ENCODE measurements around the gene CRISP2. TPM values are rescaled to one million over a fixed set of nuclear protein-coding genes. Genes with fewer than 3 reads are reported as not detected.
"Not testable (repeated sequence)": the region's sequence is repeated elsewhere in the genome, so short reads cannot be mapped to it uniquely, and the experiment has no call there.

Gene CRISP2
- total and polyA plus RNA-seq, 2 experiments from 2014 or later: not detected

DNA sequence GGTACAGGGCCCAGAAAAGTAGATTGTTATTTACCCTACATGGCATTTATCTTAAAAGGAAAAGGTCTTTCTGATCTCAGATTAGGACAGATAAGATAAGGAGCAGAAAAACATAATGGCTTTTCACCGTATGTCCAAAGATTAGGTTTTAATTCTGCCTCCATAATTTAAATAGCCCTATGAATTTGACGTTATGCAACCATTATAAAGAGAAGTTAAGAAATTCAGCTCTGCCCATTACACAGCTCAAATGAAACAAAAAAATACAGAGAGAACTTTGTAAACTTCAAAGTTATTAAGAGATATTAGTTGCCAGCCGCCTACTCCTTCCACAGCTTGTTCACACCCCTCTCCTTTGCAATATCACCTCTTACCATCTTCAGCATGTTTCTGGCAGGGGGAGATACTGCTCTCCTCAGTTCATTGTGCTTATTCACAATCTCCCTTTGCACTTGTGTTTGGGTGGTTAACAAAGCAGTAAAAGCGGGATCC is 22.7 kb upstream of the CRISP2 start:
- in situ Hi-C loops (cut with MboI): no loop called here
- H3K9ac ChIP-seq: no peak overlapping the region
- TF ChIP-seq EZH2 (IDR thresholded peaks at IDR 0.05; ENCODE audit: insufficient read depth, poor library complexity, severe bottlenecking) (no peak), EZH2phosphoT487 (IDR thresholded peaks at IDR 0.05; ENCODE audit: insufficient read depth, low read depth) (no peak)
- no peak overlapping the region for H3K4me3 ChIP-seq
- no peak overlapping the region for H3K27ac ChIP-seq
- no peaks in the 10 kb centered on the region for H3K36me3 ChIP-seq (ENCODE audit: low read depth)
- 14 to 17% methylated on average over 4 of the region's 4 CpGs for WGBS, 2 experiments (ENCODE audit: low coverage in 1 of 2, low lambda C conversion rate in 2 of 2, missing lambda C conversion rate in 2 of 2)
- H3K9me2 ChIP-seq (ENCODE audit: insufficient read depth): no peaks in the 10 kb centered on the region
- H3K4me1 ChIP-seq (ENCODE audit: insufficient read depth): no peaks in the 10 kb centered on the region
- no peaks in the 10 kb centered on the region for H3F3A ChIP-seq (ENCODE audit: insufficient read depth)
- no peaks in the 10 kb centered on the region for H3K79me2 ChIP-seq (ENCODE audit: insufficient read depth)
- H3K4me2 ChIP-seq (ENCODE audit: unreplicated experiment): no peak overlapping the region
- H4K20me1 ChIP-seq (ENCODE audit: insufficient read depth): no peaks in the 10 kb centered on the region
- H3K9me3 ChIP-seq (ENCODE audit: low read depth): no peaks in the 10 kb centered on the region
- H3K27me3 ChIP-seq (replicated peaks; ENCODE audit: insufficient read depth): no peaks in the 10 kb centered on the region
- no peak overlapping the region for H2AFZ ChIP-seq
- no peak for DNase-seq

DNA sequence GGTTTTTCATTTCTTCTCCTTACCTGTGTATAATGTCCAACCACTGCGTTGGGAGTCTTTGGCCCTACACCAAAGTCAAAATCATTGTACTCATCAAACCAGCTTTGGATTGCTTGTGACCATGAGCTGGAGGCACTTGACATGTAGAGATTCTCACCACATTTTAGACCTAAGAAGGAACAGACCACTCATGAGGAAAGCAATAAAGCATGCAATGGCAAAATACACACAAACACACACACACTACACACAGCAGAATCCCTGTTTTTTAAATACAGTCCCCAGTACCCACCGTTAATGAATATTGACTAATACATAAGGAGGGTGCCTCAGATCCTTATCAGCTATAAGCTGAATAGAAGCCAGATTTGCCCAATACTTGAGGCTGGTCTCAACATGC is 20.3 kb upstream of the CRISP2 start:
- no peaks in the 10 kb centered on the region for H3K36me3 ChIP-seq (ENCODE audit: low read depth)
- H3K27me3 ChIP-seq (replicated peaks; ENCODE audit: insufficient read depth): no peaks in the 10 kb centered on the region
- 0 to 1% methylated on average over 2 of the region's 2 CpGs for WGBS, 2 experiments (ENCODE audit: low coverage in 1 of 2, low lambda C conversion rate in 2 of 2, missing lambda C conversion rate in 2 of 2)
- TF ChIP-seq EZH2phosphoT487 (IDR thresholded peaks at IDR 0.05; ENCODE audit: insufficient read depth, low read depth): no peak
- TF ChIP-seq EZH2 (IDR thresholded peaks at IDR 0.05; ENCODE audit: insufficient read depth, poor library complexity, severe bottlenecking): no peak
- no peaks in the 10 kb centered on the region for H3K4me1 ChIP-seq (ENCODE audit: insufficient read depth)
- H3K27ac ChIP-seq: no peak overlapping the region
- H2AFZ ChIP-seq: no peak overlapping the region
- no peaks in the 10 kb centered on the region for H3K9me3 ChIP-seq (ENCODE audit: low read depth)
- H3K4me2 ChIP-seq (ENCODE audit: unreplicated experiment): no peak overlapping the region
- H3K9ac ChIP-seq: no peak overlapping the region
- H3K9me2 ChIP-seq (ENCODE audit: insufficient read depth): no peaks in the 10 kb centered on the region
- H3K79me2 ChIP-seq (ENCODE audit: insufficient read depth): no peaks in the 10 kb centered on the region
- DNase-seq: no peak
- in situ Hi-C loops (cut with MboI): no loop called here
- H4K20me1 ChIP-seq (ENCODE audit: insufficient read depth): no peaks in the 10 kb centered on the region
- H3F3A ChIP-seq (ENCODE audit: insufficient read depth): no peaks in the 10 kb centered on the region
- H3K4me3 ChIP-seq: no peak overlapping the region

DNA sequence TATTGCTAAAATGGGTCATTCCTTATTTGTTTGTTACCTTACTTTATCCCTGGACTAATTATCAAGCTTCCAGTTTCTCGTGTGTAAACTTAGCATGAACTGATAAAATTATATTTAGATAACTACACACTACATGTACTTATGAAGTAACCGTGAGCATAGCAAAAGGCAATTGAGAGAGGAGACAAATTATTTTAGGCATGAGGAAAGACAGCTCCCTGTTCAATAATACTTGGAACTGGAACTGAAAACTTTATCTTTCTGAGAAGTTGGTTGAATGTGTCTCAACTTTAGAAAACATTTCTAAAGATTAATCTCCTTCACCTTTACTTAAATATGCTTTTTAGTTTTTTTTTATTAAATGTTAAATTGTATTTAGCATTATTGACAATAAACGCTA is 19.4 kb upstream of the CRISP2 start:
- H3K4me1 ChIP-seq (ENCODE audit: insufficient read depth): no peaks in the 10 kb centered on the region
- no peaks in the 10 kb centered on the region for H3K79me2 ChIP-seq (ENCODE audit: insufficient read depth)
- H3K4me3 ChIP-seq: no peak overlapping the region
- WGBS, 2 experiments (ENCODE audit: low coverage in 1 of 2, low lambda C conversion rate in 2 of 2, missing lambda C conversion rate in 2 of 2): 31 to 33% methylated on average over 3 of the region's 3 CpGs
- H3K9me2 ChIP-seq (ENCODE audit: insufficient read depth): no peaks in the 10 kb centered on the region
- no peaks in the 10 kb centered on the region for H3K36me3 ChIP-seq (ENCODE audit: low read depth)
- H3K9me3 ChIP-seq (ENCODE audit: low read depth): no peaks in the 10 kb centered on the region
- TF ChIP-seq EZH2 (IDR thresholded peaks at IDR 0.05; ENCODE audit: insufficient read depth, poor library complexity, severe bottlenecking) (no peak), EZH2phosphoT487 (IDR thresholded peaks at IDR 0.05; ENCODE audit: insufficient read depth, low read depth) (no peak)
- no peak for DNase-seq
- no peak overlapping the region for H3K27ac ChIP-seq
- no peaks in the 10 kb centered on the region for H4K20me1 ChIP-seq (ENCODE audit: insufficient read depth)
- H3K9ac ChIP-seq: no peak overlapping the region
- H3K4me2 ChIP-seq (ENCODE audit: unreplicated experiment): no peak overlapping the region
- no peaks in the 10 kb centered on the region for H3K27me3 ChIP-seq (replicated peaks; ENCODE audit: insufficient read depth)
- in situ Hi-C loops (cut with MboI): no loop called here
- no peak overlapping the region; the same call in 1 of the 2 replicates for H2AFZ ChIP-seq
- no peaks in the 10 kb centered on the region for H3F3A ChIP-seq (ENCODE audit: insufficient read depth)

DNA sequence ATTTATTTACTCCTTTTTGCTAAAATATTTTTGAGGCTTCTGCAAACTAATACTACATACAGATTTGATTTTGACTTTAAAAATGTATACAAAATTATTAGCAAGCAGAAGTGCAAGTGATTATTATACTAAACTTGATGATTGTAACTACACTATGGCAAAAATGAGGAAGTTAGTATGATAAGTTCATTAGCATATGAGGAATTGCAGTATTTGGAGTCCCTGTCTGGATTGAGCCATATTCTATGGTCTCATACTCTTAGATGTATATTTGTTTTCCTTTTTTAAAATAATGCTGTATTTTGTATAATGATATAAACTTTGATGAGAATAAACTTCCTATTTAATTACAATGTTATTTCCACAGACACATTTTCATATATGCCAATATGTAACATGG is 16.9 kb upstream of the CRISP2 start:
- in situ Hi-C loops (cut with MboI): no loop called here
- no peaks in the 10 kb centered on the region for H3K36me3 ChIP-seq (ENCODE audit: low read depth)
- no peak overlapping the region for H3K4me2 ChIP-seq (ENCODE audit: unreplicated experiment)
- no peak overlapping the region for H3K27ac ChIP-seq
- H3K9me2 ChIP-seq (ENCODE audit: insufficient read depth): no peaks in the 10 kb centered on the region
- H3K9me3 ChIP-seq (ENCODE audit: low read depth): no peaks in the 10 kb centered on the region
- no peak for TF ChIP-seq EZH2phosphoT487 (IDR thresholded peaks at IDR 0.05; ENCODE audit: insufficient read depth, low read depth)
- no peak for TF ChIP-seq EZH2 (IDR thresholded peaks at IDR 0.05; ENCODE audit: insufficient read depth, poor library complexity, severe bottlenecking)
- no peaks in the 10 kb centered on the region for H3F3A ChIP-seq (ENCODE audit: insufficient read depth)
- DNase-seq: no peak
- H3K27me3 ChIP-seq (replicated peaks; ENCODE audit: insufficient read depth): no peaks in the 10 kb centered on the region
- H2AFZ ChIP-seq: no peak overlapping the region
- no peaks in the 10 kb centered on the region for H3K4me1 ChIP-seq (ENCODE audit: insufficient read depth)
- H3K79me2 ChIP-seq (ENCODE audit: insufficient read depth): no peaks in the 10 kb centered on the region
- no peak overlapping the region for H3K4me3 ChIP-seq
- H4K20me1 ChIP-seq (ENCODE audit: insufficient read depth): no peaks in the 10 kb centered on the region
- H3K9ac ChIP-seq: no peak overlapping the region

DNA sequence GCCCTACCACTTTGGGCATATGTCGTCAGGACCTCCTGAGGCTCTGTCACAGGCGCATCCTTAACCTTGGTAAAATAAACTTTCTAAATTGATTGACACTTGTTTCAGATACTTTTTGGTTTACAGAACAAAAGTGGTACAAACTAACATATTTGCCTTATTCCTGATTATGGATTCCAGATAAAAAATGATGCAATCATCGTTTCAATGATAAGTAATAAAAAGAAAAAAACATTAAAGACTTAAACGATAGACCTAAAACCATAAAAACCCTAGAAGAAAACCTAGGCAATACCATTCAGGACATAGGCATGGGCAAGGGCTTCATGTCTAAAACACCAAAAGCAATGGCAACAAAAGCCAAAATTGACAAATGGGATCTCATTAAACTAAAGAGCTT is 10.6 kb upstream of the CRISP2 start:
- H4K20me1 ChIP-seq (ENCODE audit: insufficient read depth); H3F3A ChIP-seq (ENCODE audit: insufficient read depth); H3K79me2 ChIP-seq (ENCODE audit: insufficient read depth); H2AFZ ChIP-seq; H3K4me2 ChIP-seq (ENCODE audit: unreplicated experiment); in situ Hi-C loops (cut with MboI); H3K9me2 ChIP-seq (ENCODE audit: insufficient read depth); H3K4me1 ChIP-seq (ENCODE audit: insufficient read depth); H3K36me3 ChIP-seq (ENCODE audit: low read depth); DNase-seq; H3K27ac ChIP-seq; H3K4me3 ChIP-seq; H3K27me3 ChIP-seq (replicated peaks; ENCODE audit: insufficient read depth); H3K9ac ChIP-seq; H3K9me3 ChIP-seq (ENCODE audit: low read depth): not testable (repeated sequence)
- 14 to 15% methylated on average over 4 of the region's 4 CpGs for WGBS, 2 experiments (ENCODE audit: low coverage in 1 of 2, low lambda C conversion rate in 2 of 2, missing lambda C conversion rate in 2 of 2)
